Kidney capillary endothelial cell (primary cell): Measurements from ENCODE around the gene NCF1.
"Not testable (repeated sequence)": the region's sequence is repeated elsewhere in the genome, so short reads cannot be mapped to it uniquely, and the experiment has no call there.

Experiments used
- DNase-seq: peaks from one replicate; pipeline ENCODE4 v3.0.0-alpha.2; 2018; ENCODE audit warnings: low spot score

Gene NCF1

DNA sequence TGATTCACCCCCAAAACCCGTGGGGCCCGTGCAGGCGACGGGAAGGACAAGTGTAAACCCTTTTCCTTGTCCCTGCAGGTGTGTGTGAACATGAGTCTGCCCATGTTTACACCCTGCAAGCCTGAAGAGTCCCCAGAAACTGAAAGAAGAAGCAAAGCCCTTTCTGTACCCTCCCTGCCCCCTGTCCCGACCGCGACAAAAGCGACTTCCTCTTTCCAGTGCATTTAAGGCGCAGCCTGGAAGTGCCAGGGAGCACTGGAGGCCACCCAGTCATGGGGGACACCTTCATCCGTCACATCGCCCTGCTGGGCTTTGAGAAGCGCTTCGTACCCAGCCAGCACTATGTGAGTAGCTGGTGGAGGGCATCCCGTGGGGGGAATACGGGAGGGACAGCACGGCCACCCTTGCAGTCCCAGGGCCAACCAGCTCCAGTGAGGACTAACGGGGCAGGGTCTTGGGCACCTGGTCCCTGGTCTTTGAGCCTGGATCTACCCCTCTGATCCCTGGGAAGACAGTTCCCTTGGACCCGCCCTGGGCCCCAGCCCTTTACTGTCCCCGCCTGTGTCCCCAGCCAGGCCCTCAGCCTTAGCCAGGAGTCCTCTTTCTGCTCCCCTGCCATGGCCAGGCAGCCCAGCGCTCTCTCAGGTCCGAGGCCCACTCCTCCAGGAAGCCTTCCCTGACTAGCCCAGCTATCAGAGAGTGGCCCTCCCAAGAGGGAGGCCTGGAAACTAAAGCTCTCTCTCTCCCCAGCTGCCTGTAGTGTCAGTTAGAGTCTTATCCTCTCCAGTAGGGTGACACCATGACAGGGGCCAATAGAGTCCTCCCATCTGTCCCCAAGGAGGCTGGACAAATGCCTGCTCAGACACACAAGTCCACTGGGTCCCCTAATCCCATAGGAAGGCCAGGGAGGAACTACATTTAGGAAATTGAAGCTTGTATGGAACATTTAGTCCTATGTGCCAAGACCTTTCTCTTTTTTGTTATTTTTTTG, at the start of gene NCF1:
Gene NCF1 (plus strand): TSS at position 252 of the 991 bp plus-strand sequence. CDS start 21 bp downstream, at position 273.
- DNase-seq: not testable (repeated sequence)

- DNase-seq: no peak
These were observed 48.0 kb upstream of the NCF1 start for GRCh38 chr7:74725840-74726239.

GRCh38 chr7:74726309-74727101, 47.3 kb upstream of the NCF1 start:
- DNase-seq: no peak

- not testable (repeated sequence) for DNase-seq
These were observed 45.1 kb upstream of the NCF1 start for GRCh38 chr7:74728686-74729085.

DNA sequence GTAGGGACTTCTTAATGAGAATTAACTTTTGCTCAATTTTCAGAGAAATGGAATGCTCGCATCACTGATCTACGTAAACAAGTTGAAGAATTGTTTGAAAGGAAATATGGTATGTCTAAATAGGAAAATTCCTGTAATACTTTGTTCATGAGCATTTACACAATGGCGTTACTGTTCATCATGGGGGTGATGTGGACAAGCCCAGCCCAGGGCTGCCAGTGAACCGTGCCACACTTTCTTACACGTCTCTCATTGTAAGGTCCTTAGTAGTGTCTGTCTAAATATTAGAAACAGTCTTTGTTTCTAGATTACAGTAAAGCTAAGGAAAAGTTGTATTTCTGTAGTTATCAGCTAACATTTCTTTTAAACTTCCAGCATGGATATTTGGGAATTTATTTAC, 43.6 kb upstream of the NCF1 start:
- DNase-seq: not testable (repeated sequence)

DNA sequence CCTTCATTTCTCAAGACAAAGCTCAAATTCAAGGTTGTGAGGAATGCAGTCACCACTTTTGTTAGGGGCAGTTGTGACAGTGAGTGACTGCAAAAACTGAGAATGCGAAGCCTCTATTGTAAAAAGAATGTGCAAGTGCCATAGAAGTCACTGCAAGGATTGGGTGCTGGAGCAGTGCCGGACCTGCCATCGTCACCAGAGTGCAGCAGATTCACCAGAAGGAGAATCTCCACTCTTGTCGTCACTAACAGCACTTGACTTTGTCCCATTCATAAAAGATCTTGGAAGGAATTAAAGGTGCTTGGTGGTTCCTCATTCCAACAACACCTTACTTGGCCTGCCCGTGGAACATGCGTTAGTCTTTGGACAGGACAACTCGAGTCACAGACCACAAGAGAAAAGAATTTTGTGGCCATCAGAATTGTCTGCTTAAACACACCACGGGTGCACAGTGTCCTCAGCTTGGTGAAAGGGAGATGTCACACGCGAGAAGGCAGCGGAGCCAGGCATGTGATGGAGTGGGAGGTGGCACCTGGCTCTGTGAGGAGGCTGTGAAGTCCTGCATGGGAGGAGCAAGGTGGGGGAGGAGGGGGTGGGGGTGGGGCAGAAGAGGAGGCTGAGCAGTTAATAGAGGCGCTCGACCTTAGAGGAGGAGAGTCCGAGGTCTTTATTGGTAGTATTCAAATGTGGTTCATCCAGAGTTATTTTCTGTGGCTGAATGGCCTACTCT, 33.7 kb upstream of the NCF1 start:
- DNase-seq: not testable (repeated sequence)

DNA sequence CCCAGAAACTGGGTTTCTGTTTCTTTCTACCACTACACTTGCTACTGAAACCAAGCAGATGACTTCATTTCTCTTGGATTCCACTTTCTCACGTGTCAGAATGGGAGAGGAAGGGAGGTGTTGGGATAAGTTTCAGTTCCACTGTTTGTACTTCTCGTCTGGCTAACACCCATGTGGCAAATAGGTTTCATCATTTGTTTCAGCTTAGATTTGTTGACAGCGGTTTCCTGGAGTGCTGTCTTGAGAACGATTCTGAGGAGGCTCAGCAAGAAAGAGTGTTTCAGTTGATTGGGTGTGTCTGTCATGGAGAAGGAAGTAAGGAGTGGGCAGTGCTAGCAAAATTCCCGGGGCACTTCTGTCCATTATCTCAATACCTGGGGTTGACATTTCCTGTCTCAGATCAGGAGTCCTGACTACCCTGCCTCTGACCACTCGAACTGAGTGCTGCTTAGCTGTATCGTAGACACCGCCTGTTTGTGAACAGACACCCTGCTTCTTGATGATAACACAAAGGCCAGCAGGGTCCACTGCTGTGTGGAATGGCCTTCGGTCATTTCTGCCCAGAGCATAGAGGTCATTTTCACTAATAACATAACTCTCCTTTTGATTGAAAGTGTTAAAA, 29.8 kb upstream of the NCF1 start:
- DNase-seq: not testable (repeated sequence)

DNA sequence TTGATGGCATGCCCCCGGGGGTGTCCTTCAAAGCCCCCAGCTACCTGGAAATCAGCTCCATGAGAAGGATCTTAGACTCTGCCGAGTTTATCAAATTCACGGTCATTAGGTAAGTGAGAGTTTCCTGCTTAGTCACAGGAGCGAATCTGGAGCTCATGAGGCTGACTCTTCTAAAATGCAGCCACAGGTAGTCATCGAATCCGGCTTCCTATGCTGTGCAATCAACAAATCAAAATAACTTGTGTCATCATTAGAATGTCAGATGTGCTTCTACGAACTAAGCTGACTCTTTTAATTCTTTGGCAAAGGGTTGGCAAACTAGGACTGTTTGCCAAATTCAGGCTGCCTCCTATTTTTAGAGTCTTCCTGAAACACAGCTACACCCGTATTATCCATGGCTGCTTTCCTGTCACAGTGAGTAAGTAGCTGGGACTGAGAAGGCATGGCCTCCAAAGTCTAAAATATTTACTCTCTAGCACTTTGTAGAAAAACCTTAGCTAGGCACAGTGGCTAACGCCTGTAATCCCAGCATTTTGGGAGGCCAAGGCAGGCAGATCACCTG, 19.8 kb upstream of the NCF1 start:
- not testable (repeated sequence) for DNase-seq

GRCh38 chr7:74756673-74757072, 17.1 kb upstream of the NCF1 start:
- DNase-seq: not testable (repeated sequence)

DNA sequence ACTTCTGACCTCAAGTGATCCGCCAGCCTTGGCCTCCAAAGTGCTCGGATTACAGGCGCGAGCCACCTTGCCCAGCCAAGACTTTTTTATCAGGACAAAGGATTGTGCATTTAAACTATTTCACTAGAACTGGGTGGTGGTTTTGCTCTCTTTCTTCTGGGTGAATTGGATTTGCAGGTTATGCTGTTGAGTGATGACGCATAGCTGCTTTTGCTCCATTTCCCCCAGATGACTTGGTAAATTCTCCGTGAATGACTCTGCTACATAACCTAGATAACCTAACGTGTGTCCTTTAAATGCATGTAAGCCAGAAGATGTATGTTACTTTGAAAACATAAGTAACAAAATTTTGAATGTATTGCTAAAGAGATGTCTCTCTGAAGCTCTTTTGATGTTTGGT, 15.5 kb upstream of the NCF1 start:
- not testable (repeated sequence) for DNase-seq

DNA sequence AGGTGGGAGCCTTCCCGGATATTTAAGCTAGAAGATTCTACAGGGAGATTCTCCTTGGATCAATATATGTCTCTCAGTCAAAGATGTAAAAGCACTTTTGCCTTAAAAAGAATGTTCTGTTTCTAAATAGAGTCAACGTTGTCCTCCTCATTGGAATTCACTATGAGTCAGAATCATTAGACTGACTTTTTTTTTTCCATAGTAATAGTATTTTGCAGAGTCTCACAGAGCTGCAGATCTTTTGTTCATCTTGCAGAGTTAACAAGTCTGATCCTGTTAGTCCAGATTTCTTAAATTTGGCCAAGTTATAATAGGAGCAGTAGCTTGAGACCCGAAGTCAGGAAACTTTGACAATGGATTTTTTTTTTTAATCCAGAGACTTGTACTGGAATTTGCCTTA, 14.8 kb upstream of the NCF1 start:
- DNase-seq: not testable (repeated sequence)

DNA sequence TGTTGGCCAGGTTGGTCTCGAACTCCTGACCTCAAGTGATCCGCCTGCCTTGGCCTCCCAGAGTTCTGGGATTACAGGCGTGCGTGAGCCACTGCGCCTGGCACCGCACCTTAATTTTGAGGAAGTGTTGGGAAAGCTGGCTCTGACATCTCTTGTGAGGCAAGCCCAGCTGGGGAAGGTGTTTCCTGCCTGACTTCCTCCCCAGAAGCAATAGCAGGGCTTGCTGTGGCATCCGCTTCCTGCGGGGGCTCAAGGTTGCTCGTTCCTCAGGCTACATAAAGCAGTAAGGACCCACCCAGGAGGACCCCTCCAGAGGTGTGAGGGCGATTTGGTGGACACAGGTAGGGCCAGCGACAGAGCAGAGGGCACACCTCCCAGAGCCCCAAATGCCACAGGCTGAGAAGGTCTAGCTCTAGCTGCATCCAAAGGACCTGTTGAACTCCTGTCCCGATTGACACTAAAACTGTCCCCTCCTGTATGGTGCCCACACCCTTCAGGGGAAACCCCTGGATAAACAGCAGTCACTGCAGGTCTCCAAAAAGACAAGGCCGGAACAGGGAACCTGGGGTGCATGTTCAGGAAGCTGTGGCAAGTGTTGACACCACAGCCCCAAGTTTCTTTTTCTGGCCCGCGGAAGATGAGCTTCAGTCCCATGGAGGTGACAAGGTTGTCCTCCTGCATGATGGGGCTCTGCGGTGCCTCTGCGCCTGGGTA, 8.4 kb upstream of the NCF1 start:
- DNase-seq: not testable (repeated sequence)

DNA sequence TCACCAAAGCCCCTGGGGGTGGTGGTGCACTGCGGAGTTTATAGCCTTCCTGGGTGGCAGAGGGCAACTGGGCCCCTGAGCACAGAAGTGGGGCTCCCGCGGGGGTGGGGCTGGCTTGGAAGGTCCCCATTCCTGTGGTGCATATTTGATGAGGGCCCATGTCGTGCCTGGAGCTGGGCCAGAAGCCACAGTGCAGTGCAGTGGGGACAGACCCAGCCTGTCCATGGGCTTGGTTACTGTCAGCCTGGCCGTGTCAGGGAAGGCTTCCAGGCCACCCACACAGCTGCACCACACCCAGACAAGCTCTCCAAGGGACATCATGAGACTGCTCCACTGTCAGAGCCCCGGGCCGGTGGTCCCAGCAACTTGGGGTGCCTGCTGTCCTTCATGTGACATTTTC, 7.3 kb upstream of the NCF1 start:
- not testable (repeated sequence) for DNase-seq

DNA sequence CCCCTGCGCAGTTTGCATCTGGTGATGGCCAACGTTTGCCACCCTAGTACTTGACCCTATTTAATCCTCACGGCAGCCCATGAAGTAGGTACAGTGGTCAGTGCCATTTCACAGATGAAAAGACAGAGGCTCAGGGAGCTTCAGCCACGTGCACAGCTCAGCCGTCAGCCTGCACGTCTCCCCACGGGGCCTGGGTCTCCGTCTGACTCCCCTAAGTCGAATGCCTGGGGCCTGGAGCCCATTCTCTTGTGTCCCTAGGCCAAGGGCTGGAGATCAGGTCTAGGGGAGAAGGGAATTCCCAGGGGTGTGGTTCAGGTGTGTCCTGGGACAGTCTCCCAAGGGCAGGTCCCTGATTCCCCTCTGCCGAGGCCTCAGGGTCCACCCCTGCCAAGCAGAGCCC, 6.8 kb upstream of the NCF1 start:
- not testable (repeated sequence) for DNase-seq

GRCh38 chr7:74770062-74770461, 3.7 kb upstream of the NCF1 start:
- not testable (repeated sequence) for DNase-seq

- not testable (repeated sequence) for DNase-seq
These were observed 1.7 kb upstream of the NCF1 start for GRCh38 chr7:74772093-74772492.

- DNase-seq: not testable (repeated sequence)
These were observed 1.3 kb downstream of the NCF1 start for GRCh38 chr7:74775111-74775510.

- not testable (repeated sequence) for DNase-seq
These were observed 5.2 kb downstream of the NCF1 start for GRCh38 chr7:74779053-74779452.

- not testable (repeated sequence) for DNase-seq
These were observed 7.9 kb downstream of the NCF1 start for GRCh38 chr7:74781746-74782145.

DNA sequence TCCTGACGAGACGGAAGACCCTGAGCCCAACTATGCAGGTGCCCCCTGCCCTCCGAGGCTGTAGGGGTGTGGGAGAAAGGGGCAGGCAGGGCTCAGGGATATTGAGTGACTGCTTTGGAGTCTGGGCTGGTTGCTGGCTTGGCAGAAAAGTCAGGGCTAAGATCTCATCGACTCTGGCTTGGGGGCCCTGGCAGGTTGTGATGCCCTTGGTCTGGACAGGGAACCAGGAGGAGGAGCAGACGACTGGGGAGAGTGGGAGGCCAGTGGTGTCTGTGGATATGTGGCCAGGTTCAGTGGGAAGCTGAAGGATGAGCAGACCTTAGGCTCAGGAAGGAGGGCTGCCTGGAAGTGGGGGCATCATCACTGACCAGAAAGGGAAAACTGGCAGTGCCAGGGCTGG, 9.8 kb downstream of the NCF1 start:
- not testable (repeated sequence) for DNase-seq
